K562 (cell line): ENCODE measurements around the gene NT5DC4. TPM values are rescaled to one million over a fixed set of nuclear protein-coding genes. Genes with fewer than 3 reads are reported as not detected.

ENCODE experiments used
- ASH1L ChIP-seq: fragments of 450-650 bp; IDR thresholded peaks from 2 replicates; pipeline ENCODE4 v1.6.1; 2018; ENCODE audit warnings: borderline replicate concordance, mild to moderate bottlenecking, low read depth; ENCODE audit not compliant: partially characterized antibody
- BACH1 ChIP-seq: fragments of 200-800 bp; sonication (Bioruptor generic); IDR thresholded peaks from 2 replicates; pipeline ENCODE4 v1.6.1; 2016; ENCODE audit warnings: missing genetic modification characterization, missing compliant biosample characterization
- ESRRB ChIP-seq: fragments of 250-450 bp; sonication (Bioruptor Pico); IDR thresholded peaks from 2 replicates; pipeline ENCODE4 v1.5.0; 2020; ENCODE audit warnings: mild to moderate bottlenecking, moderate library complexity, borderline replicate concordance
- FOXA1 ChIP-seq: fragments of 450-650 bp; IDR thresholded peaks from 2 replicates; pipeline ENCODE4 v1.6.1; 2016; ENCODE audit warnings: mild to moderate bottlenecking, borderline replicate concordance
- GTF2F1 ChIP-seq: IDR thresholded peaks from 2 replicates; pipeline ENCODE4 v1.6.1; 2011; ENCODE audit warnings: low read depth, low read length, improper control_type of control experiment
- HCFC1 ChIP-seq: IDR thresholded peaks from 2 replicates; pipeline ENCODE4 v1.6.1; 2012; ENCODE audit warnings: low read depth, low read length, improper control_type of control experiment
- HNRNPUL1 ChIP-seq: fragments of 200-400 bp; formaldehyde crosslinking; IDR thresholded peaks from 2 replicates; pipeline ENCODE4 v1.6.1; 2017; ENCODE audit warnings: low read length
- HOXB6 ChIP-seq: fragments of 250-450 bp; sonication (Bioruptor Pico); IDR thresholded peaks from 2 replicates; pipeline ENCODE4 v1.5.1; 2022; ENCODE audit warnings: mild to moderate bottlenecking, borderline replicate concordance
- KHSRP ChIP-seq: fragments of 450-650 bp; IDR thresholded peaks from 2 replicates; pipeline ENCODE4 v1.6.1; 2017
- OTX1 ChIP-seq: fragments of 450-650 bp; formaldehyde crosslinking; IDR thresholded peaks from 2 replicates; pipeline ENCODE4 v1.4.0; 2022; ENCODE audit warnings: mild to moderate bottlenecking
- PHB2 ChIP-seq: fragments of 450-650 bp; IDR thresholded peaks from 2 replicates; pipeline ENCODE4 v1.6.1; 2017; ENCODE audit warnings: low read depth
- RBM17 ChIP-seq: fragments of 200-400 bp; formaldehyde crosslinking; IDR thresholded peaks from 2 replicates; pipeline ENCODE4 v1.6.1; 2017; ENCODE audit warnings: low read depth, mild to moderate bottlenecking, low read length, borderline replicate concordance
- RBM22 ChIP-seq: fragments of 200-400 bp; formaldehyde crosslinking; IDR thresholded peaks from 2 replicates; pipeline ENCODE4 v1.6.1; 2018; ENCODE audit warnings: low read length, low read depth; ENCODE audit not compliant: poor library complexity, severe bottlenecking
- RNF2 ChIP-seq: sonication (generic); IDR thresholded peaks from 2 replicates; pipeline ENCODE4 v1.6.1; 2016
- STAG1 ChIP-seq: sonication (generic); formaldehyde crosslinking; IDR thresholded peaks from 2 replicates; pipeline ENCODE4 v1.5.0; 2020; ENCODE audit warnings: missing genetic modification reagents, borderline replicate concordance
- TBL1XR1 ChIP-seq, 2 experiments: IDR thresholded peaks; 2 replicates each; pipeline ENCODE4 v1.6.1; 2012; ENCODE audit warnings: improper control_type of control experiment in 2 of 2, low read length in 2 of 2, mild to moderate bottlenecking in 1 of 2
- TFAM ChIP-seq: fragments of 250-450 bp; sonication (Bioruptor Pico); conservative IDR thresholded peaks from 2 replicates; pipeline ENCODE4 v1.5.0; 2021; ENCODE audit warnings: mild to moderate bottlenecking, moderate library complexity
- ZEB2 ChIP-seq: fragments of 450-650 bp; IDR thresholded peaks from 2 replicates; pipeline ENCODE4 v1.6.1; 2016
- ZNF764 ChIP-seq: fragments of 250-450 bp; sonication (Bioruptor Pico); IDR thresholded peaks from 2 replicates; pipeline ENCODE4 v1.4.0; 2020; ENCODE audit warnings: low read depth, mild to moderate bottlenecking, moderate library complexity
- polyA plus RNA-seq, 8 experiments: library from polyadenylated mRNA; depleted of rRNA in 4 of 8; stranded (reverse) in 5 of 8; unstranded in 3 of 8; fragments of >200 nt; fragmentation: Nextera tagmentation in 2 of 8; fragmentation: Illumina TruSeq in 1 of 8; extraction: Ambion mirVana in 2 of 8; extraction: Trizol in 1 of 8; gene quantifications; 2 replicates each; pipeline versions ENCODE4 v1.2.1 to v1.2.3, GENCODE V29; 2011 to 2014; ENCODE audit warnings: inconsistent platforms in 1 of 8, missing spikeins in 1 of 8
- total RNA-seq, 7 experiments: library from RNA; depleted of rRNA in 6 of 7; stranded (reverse); fragments of >200 nt in 6 of 7; fragmentation: Illumina TruSeq in 2 of 7; extraction: Trizol in 2 of 7; gene quantifications; 2 replicates each; pipeline versions ENCODE4 v1.2.1 to v1.2.3, GENCODE V29; 2011 to 2021; ENCODE audit warnings: low replicate concordance in 1 of 7
- TF ChIP-seq, protein P1 (sequence below): IDR thresholded peaks from 2 replicates; pipeline ENCODE4 v1.6.1; 2011; ENCODE audit warnings: borderline replicate concordance, low read depth, mild to moderate bottlenecking, moderate library complexity, low read length; ENCODE audit not compliant: insufficient read depth, poor library complexity, severe bottlenecking
- TF ChIP-seq, protein P2 (sequence below): fragments of 450-650 bp; IDR thresholded peaks from 2 replicates; pipeline ENCODE4 v1.6.1; 2016
- TF ChIP-seq, protein P3 (sequence below), 2 experiments: fragments of 450-650 bp; IDR thresholded peaks; 2 replicates each; pipeline ENCODE4 v1.6.1; 2016
- TF ChIP-seq, protein P4 (sequence below): fragments of 250-450 bp; sonication (Bioruptor Pico); IDR thresholded peaks from 2 replicates; pipeline ENCODE4 v1.5.1; 2021; ENCODE audit warnings: mild to moderate bottlenecking
- TF ChIP-seq, protein P5 (sequence below): fragments of 450-650 bp; IDR thresholded peaks from 2 replicates; pipeline ENCODE4 v1.6.1; 2016; ENCODE audit warnings: low read depth, mild to moderate bottlenecking, moderate library complexity

Gene NT5DC4
- total and polyA plus RNA-seq, 9 of the 15 experiments (the other 6 are each of a cell fraction or from before 2014, with no cell fraction given): 0.44 to 6.9 (median 2.5) TPM

DNA sequence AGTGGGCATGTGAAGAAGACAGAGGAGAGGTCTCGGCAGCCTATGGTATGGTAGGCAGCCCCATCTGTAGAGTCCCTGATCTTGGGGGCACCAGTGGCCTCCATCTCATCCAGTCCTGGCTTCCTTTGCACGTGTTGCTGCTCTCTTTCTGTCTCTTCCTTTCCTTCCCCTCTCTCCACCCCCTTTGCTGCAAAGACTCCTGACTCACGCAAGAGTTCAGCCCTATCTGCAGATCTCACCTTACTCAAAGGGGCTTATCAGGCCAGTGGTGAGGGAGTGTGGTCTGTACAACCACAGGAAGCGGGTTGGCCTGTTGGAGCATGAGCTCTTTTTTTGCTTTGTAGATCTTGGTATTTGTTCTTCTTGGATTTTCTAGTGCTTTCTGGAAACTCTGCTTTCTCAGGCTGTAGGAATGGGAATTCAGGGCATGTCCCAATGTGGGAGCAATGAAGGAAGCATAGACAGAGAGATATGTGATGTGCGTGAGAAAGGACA is 14.6 kb upstream of the NT5DC4 start (continued):
- TF ChIP-seq, protein P1, sequence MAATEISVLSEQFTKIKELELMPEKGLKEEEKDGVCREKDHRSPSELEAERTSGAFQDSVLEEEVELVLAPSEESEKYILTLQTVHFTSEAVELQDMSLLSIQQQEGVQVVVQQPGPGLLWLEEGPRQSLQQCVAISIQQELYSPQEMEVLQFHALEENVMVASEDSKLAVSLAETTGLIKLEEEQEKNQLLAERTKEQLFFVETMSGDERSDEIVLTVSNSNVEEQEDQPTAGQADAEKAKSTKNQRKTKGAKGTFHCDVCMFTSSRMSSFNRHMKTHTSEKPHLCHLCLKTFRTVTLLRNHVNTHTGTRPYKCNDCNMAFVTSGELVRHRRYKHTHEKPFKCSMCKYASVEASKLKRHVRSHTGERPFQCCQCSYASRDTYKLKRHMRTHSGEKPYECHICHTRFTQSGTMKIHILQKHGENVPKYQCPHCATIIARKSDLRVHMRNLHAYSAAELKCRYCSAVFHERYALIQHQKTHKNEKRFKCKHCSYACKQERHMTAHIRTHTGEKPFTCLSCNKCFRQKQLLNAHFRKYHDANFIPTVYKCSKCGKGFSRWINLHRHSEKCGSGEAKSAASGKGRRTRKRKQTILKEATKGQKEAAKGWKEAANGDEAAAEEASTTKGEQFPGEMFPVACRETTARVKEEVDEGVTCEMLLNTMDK: no peak
- TF ChIP-seq FOXA1: no peak
- TF ChIP-seq ESRRB (CRISPR knock-in tag): no peak
- no peak for TF ChIP-seq RBM17
- TF ChIP-seq, protein P2, sequence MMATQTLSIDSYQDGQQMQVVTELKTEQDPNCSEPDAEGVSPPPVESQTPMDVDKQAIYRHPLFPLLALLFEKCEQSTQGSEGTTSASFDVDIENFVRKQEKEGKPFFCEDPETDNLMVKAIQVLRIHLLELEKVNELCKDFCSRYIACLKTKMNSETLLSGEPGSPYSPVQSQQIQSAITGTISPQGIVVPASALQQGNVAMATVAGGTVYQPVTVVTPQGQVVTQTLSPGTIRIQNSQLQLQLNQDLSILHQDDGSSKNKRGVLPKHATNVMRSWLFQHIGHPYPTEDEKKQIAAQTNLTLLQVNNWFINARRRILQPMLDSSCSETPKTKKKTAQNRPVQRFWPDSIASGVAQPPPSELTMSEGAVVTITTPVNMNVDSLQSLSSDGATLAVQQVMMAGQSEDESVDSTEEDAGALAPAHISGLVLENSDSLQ: 0 out of 2 replicates have a peak, but pooled peaks have one; percentile 21
- TF ChIP-seq OTX1 (CRISPR knock-in tag): peak; percentile 94
- no peak for TF ChIP-seq ZNF764 (CRISPR knock-in tag)
- peak; percentile 98 for TF ChIP-seq ZEB2
- peak; percentile 99 for TF ChIP-seq RNF2
- TF ChIP-seq RBM22: no peak
- TF ChIP-seq GTF2F1: no peak
- no peak for TF ChIP-seq HOXB6
- peak; percentile 43; the same call in 1 of the 2 replicates for TF ChIP-seq HCFC1
- peak; percentile 89 to 97 for TF ChIP-seq TBL1XR1 (IDR thresholded peaks at IDR 0.05; ENCODE audit: low read length in 2 of 2)
- TF ChIP-seq ASH1L: no peak
- TF ChIP-seq PHB2: peak; percentile 77
- TF ChIP-seq KHSRP: no peak
- no peak for TF ChIP-seq TFAM (CRISPR knock-in tag)
- TF ChIP-seq HNRNPUL1: no peak
- TF ChIP-seq BACH1 (tag): peak; percentile 86; the same call in 1 of the 2 replicates
- TF ChIP-seq, protein P3, sequence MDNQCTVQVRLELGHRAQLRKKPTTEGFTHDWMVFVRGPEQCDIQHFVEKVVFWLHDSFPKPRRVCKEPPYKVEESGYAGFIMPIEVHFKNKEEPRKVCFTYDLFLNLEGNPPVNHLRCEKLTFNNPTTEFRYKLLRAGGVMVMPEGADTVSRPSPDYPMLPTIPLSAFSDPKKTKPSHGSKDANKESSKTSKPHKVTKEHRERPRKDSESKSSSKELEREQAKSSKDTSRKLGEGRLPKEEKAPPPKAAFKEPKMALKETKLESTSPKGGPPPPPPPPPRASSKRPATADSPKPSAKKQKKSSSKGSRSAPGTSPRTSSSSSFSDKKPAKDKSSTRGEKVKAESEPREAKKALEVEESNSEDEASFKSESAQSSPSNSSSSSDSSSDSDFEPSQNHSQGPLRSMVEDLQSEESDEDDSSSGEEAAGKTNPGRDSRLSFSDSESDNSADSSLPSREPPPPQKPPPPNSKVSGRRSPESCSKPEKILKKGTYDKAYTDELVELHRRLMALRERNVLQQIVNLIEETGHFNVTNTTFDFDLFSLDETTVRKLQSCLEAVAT (IDR thresholded peaks at IDR 0.05): peak; percentile 67 to 99; a peak in 3 of 4 replicates
- TF ChIP-seq STAG1: no peak
- TF ChIP-seq, protein P4, sequence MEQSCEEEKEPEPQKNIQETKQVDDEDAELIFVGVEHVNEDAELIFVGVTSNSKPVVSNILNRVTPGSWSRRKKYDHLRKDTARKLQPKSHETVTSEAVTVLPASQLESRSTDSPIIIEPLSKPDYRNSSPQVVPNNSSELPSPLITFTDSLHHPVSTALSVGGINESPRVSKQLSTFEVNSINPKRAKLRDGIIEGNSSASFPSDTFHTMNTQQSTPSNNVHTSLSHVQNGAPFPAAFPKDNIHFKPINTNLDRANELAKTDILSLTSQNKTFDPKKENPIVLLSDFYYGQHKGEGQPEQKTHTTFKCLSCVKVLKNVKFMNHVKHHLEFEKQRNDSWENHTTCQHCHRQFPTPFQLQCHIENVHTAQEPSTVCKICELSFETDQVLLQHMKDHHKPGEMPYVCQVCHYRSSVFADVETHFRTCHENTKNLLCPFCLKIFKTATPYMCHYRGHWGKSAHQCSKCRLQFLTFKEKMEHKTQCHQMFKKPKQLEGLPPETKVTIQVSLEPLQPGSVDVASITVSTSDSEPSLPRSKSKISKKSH (CRISPR knock-in tag): no peak
- TF ChIP-seq, protein P5, sequence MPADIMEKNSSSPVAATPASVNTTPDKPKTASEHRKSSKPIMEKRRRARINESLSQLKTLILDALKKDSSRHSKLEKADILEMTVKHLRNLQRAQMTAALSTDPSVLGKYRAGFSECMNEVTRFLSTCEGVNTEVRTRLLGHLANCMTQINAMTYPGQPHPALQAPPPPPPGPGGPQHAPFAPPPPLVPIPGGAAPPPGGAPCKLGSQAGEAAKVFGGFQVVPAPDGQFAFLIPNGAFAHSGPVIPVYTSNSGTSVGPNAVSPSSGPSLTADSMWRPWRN: peak; percentile 99
